HG03095 (cell line): ENCODE measurements around the gene PTPN14.

Source experiments
- ATAC-seq: cut with Tn5 transposase; IDR thresholded peaks from one replicate; pipeline ENCODE4 v1.9.1; 2021; ENCODE audit warnings: moderate library complexity; ENCODE audit not compliant: unreplicated experiment

Gene PTPN14

GRCh38 chr1:214318956-214319736 is 232.3 kb downstream of the PTPN14 start:
- no peak for ATAC-seq

DNA sequence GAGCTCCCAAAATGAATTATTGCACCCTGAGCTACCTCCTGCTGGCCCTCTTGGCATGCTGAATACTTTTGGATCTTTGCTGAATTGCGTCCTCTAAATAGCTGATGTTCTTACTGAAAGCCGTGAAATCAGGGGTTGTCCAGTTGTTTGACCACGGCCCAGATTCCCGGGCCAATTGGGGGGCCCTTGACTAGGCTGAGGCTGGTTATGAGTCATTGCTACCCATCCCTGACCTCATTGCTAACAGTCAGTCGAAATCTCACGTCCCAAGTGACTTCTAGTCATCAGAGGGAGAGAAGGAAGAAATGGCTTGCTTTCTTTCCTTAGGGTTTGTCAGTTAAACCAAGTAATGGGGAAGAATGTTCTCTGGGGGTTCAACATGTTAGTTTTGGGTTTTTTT is 233.0 kb downstream of the PTPN14 start:
- ATAC-seq: no peak

DNA sequence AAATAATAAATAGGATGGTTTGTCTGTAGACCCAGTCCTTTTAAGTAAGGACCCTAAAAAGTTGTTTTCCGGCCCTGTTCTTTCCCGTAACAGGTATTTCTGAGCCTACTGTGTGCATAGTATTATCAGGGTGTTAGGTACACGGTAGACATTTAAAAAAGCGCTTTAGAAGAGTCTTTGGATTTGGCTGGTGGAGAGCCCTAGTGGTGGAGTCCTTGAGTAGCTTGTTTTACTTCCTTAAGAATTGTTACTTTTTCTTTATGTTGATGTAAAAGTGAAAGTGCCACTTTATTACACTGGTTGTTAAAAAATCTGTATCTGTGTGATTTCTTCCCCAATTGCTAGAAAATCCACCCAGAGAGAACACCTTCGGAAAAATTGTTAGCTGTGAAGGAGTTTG is 233.7 kb downstream of the PTPN14 start:
- ATAC-seq: no peak

DNA sequence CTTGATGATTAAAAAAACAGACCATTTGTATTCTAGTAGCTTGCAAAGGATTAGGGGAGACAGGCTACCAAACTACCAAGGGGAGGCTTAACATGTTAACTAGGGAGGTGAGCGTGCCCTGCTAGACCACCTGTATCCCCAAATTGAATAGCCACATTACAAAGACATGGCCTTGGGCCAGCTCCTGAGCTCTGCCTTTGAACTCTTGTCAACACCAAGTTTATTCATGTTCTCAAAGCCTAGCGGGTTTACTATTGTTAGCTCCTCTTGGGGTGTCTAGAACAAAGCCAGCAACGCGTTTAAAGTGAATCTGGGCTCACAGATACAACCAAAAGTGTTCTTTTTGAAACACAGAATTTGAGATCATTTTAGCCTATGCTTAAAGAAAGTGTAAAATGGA is 234.1 kb downstream of the PTPN14 start:
- ATAC-seq: no peak

DNA sequence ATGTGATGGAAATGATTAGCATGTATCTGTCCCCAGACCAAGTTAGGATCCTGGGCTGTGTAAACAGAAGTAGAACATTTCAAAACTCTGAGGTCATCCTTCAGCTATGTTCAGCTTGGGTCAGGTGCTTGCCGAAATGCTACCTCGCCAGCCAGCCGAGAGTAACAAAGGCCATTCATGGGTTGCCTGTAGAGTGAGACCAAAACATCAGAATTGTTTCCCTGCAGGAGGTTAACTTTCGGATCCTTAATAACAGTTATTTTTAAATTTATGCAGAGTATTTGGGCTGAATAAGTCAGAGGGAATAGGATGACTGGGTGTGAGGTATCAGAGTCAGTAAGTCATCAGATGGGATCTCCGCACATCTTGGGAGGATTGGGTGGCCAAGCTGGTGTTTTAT is 234.8 kb downstream of the PTPN14 start:
- no peak for ATAC-seq

DNA sequence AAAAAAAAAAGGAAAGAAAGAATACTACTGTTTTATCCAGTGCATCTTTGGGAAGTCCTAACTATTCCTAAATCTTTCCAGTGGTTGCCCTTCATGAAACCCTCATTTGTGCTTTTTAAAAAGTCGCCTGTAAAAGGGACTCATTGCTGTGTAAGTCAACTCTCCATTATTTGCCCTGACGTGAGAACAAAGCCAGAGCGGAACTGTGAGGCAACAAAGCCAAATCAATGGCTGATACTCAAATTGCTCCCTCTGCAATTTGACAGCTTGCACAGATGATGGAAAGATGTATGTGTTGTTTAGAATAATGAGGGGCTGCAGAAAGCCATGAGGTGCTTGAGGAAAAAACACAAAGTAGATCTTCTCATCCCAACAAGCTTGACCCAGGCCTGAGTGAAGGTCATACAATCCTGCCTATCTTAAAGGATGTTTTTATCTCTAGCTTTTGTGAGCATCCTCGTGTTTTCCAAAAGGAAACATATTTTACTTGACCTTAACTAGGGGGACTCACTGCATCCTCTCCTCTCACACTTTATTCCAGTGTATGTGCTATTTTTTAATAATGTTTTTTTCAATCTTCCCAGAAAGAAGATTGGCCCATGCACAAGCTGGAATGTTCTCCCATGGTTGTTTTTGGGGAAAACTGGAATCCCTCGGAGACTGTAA is 237.1 kb downstream of the PTPN14 start:
- no peak for ATAC-seq

GRCh38 chr1:214312530-214313051 is 238.8 kb downstream of the PTPN14 start:
- no peak for ATAC-seq

DNA sequence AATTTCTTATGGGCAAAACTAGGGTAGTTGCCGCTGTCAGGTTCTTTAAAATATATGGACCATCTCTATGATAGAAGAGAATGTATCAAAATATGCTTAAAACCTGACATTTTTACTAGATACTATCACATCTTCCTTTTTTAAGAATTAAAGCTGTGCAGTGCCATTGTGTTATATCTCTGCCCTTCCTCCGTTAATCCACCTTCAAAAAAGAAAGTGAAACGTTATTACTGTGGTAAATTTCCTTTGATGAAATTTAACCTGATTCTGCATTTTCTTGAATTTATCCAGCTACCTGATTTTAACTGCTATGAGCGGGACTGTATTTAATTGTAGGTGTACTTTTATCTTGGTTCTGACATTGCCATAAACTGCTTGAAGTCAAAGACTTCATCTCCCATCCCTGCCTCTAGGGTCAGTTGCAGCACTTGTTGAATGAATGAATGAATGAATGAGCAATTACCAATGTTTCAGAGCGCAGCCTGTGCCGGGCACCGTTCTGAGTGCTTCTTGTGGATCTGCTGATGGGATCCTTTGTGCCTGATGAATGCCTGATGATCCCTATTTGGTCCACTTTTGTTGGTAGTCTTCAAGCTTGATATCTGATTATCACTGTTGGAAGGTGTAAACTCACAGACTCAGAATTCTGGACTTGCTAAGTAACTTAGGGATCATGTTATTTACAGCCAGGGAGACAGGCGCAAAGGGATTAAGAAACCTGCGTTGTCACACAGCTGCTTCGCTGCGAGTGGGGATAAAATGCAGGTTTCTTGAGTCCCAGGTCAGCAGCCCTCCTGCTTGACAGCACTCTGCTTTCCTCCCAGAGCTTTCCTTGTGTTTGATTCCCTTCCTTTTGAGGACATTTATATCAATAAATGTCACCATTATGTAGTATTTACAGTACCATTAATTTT is 240.4 kb downstream of the PTPN14 start:
- no peak for ATAC-seq

- ATAC-seq: no peak
Measured at GRCh38 chr1:214310010-214310409, 241.4 kb downstream of the PTPN14 start.

DNA sequence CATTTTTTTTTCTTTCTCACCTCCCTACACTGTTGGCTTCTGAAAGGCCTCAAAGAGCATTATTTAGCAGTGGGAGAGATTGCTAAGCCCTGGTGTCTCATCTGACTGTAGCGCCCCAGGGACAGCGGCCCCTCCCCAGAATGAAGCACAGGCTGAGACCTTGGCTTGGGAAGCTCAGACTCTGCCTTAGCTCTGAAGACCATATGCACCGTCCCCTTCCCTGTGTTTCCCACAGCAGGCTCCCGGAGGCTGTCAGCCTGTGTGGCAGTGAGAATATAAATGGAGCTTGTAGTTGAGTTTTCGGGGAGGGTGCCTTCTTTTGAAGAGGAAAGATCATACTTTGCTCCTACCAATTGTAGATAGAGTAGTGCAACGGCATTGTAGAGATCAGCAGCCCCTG is 245.1 kb downstream of the PTPN14 start:
- no peak for ATAC-seq

DNA sequence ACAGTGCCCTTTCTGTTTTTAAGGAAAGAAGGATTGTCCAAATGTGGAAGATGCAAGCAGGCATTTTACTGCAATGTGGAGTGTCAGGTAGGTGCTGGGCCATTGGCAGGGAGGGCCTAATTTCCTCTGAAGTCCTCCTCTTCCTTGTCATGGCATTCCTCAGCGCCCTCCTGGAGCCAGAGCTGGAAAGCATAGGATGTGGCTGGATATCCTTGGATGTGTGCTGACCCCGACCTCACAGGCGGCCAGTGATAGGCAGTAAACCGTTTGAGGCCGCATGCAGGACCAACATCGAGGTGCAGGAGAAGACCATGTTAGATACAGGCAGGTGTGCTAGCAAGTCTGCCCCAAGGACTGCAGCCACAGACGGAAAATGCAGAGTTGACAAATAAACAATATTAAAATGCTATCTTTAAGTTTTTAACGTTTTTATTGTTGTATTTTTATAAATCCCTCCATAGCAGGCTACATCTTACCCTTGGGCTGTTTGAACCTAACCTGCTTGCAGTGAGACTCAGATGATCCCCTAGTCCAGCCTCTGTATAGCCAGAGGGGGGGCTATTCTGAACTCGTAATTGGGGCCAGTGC is 246.1 kb downstream of the PTPN14 start:
- no peak for ATAC-seq

GRCh38 chr1:214303141-214303930 is 248.1 kb downstream of the PTPN14 start:
- ATAC-seq: no peak

GRCh38 chr1:214301526-214301925 is 249.9 kb downstream of the PTPN14 start:
- no peak for ATAC-seq

DNA sequence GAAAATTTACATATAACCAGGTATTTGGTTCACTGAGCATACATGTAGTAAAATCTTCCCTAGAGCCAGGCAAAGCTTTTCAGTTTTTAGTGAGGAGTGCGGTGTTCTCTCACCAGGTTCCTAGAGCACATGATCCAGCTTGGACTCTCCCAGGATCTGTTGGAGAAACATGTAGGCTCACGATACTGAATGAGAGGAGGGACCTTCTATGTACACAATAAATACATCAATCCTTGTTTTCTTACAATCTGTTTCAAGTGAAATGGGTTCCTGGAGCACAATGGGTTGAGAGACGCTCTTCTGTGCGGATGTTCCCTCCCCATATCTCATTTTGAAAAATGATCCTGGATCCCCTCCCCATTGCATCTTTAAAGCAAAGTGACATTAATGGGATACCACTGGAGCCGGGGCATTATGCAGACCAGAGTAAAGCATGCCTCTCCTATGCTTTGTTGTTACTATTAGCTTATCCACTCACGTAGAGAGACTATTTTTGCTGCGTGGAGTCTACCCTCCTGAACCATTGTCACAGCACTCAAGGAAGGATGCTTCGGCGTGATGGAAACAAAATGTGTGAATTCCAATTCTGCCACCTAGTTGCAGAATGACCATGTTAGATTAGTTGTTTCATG is 251.1 kb downstream of the PTPN14 start:
- ATAC-seq: no peak
